HepG2 (cell line): ENCODE results near the gene TAS1R1. TPM values are rescaled to one million over a fixed set of nuclear protein-coding genes. Genes with fewer than 3 reads are reported as not detected.

Experiments
- FOXC1 ChIP-seq: sonication (generic); formaldehyde crosslinking; IDR thresholded peaks from 2 replicates; pipeline ENCODE4 v1.8.0; 2022; ENCODE audit warnings: mild to moderate bottlenecking, missing genetic modification reagents, borderline replicate concordance
- KDM2A ChIP-seq: sonication (generic); formaldehyde crosslinking; IDR thresholded peaks from 2 replicates; pipeline ENCODE4 v1.4.0; 2020; ENCODE audit warnings: low read depth, missing genetic modification reagents, borderline replicate concordance
- MIXL1 ChIP-seq: IDR thresholded peaks from 2 replicates; pipeline ENCODE4 v1.6.1; 2016
- PRDM4 ChIP-seq: sonication (generic); formaldehyde crosslinking; IDR thresholded peaks from 2 replicates; pipeline ENCODE4 v1.9.0; 2021; ENCODE audit warnings: missing genetic modification reagents, borderline replicate concordance
- RFXANK ChIP-seq: IDR thresholded peaks from 2 replicates; pipeline ENCODE4 v1.6.1; 2016
- SP4 ChIP-seq: sonication (generic); formaldehyde crosslinking; IDR thresholded peaks from 2 replicates; pipeline ENCODE4 v1.8.1; 2023; ENCODE audit warnings: mild to moderate bottlenecking, missing genetic modification reagents
- ZBTB7B ChIP-seq: sonication (generic); formaldehyde crosslinking; IDR thresholded peaks from 2 replicates; pipeline ENCODE4 v1.4.0; 2020; ENCODE audit warnings: missing genetic modification reagents
- ZGPAT ChIP-seq: IDR thresholded peaks from 2 replicates; pipeline ENCODE4 v1.6.1; 2016; ENCODE audit warnings: mild to moderate bottlenecking
- ZNF468 ChIP-seq: sonication (generic); formaldehyde crosslinking; IDR thresholded peaks from 2 replicates; pipeline ENCODE4 v1.8.0; 2022; ENCODE audit warnings: mild to moderate bottlenecking, moderate library complexity, missing genetic modification reagents
- ZNF563 ChIP-seq: sonication (generic); formaldehyde crosslinking; IDR thresholded peaks from 2 replicates; pipeline ENCODE4 v1.8.0; 2022; ENCODE audit warnings: mild to moderate bottlenecking, moderate library complexity, missing genetic modification reagents
- ZNF616 ChIP-seq: sonication (generic); formaldehyde crosslinking; IDR thresholded peaks from 2 replicates; pipeline ENCODE4 v1.5.0; 2020; ENCODE audit warnings: low read depth, mild to moderate bottlenecking, missing genetic modification reagents
- ZNF652 ChIP-seq: IDR thresholded peaks from 2 replicates; pipeline ENCODE4 v1.6.1; 2016; ENCODE audit warnings: low read depth, borderline replicate concordance
- polyA plus RNA-seq, 8 experiments: library from polyadenylated mRNA; depleted of rRNA in 3 of 8; stranded (reverse) in 7 of 8; unstranded in 1 of 8; fragments of >200 nt; fragmentation: Illumina TruSeq in 4 of 8; extraction: Trizol in 4 of 8; gene quantifications; 2 replicates each; pipeline versions ENCODE4 v1.2.1 to v1.2.3, GENCODE V29; 2011 to 2016; ENCODE audit warnings: low read depth in 4 of 8, missing spikeins in 1 of 8, mixed read lengths in 1 of 8; ENCODE audit not compliant: insufficient read depth in 1 of 8
- total RNA-seq, 5 experiments: library from RNA; depleted of rRNA; stranded (reverse); fragments of >200 nt; fragmentation: Illumina TruSeq; extraction: Trizol; gene quantifications; 2 replicates each; pipeline ENCODE4 v1.2.3, GENCODE V29; 2016; ENCODE audit warnings: low read depth in 1 of 5
- TF ChIP-seq, protein P1 (sequence below): sonication (generic); formaldehyde crosslinking; IDR thresholded peaks from 2 replicates; pipeline ENCODE4 v1.8.0; 2022; ENCODE audit warnings: mild to moderate bottlenecking, missing genetic modification reagents
- TF ChIP-seq, protein P2 (sequence below): sonication (generic); formaldehyde crosslinking; IDR thresholded peaks from 2 replicates; pipeline ENCODE4 v1.4.0; 2020; ENCODE audit warnings: low read depth, missing genetic modification reagents
- TF ChIP-seq, protein P3 (sequence below): sonication (generic); formaldehyde crosslinking; IDR thresholded peaks from 2 replicates; pipeline ENCODE4 v1.8.0; 2023; ENCODE audit warnings: mild to moderate bottlenecking, missing genetic modification reagents
- TF ChIP-seq, protein P4 (sequence below): sonication (generic); formaldehyde crosslinking; IDR thresholded peaks from 2 replicates; pipeline ENCODE4 v1.8.1; 2022; ENCODE audit warnings: mild to moderate bottlenecking, missing genetic modification reagents

TAS1R1 gene
- total and polyA plus RNA-seq, 2 of the 13 experiments (the other 11 are each of a cell fraction or from before 2014, with no cell fraction given) = 1.4 to 1.6 TPM

- TF ChIP-seq PRDM4 (CRISPR knock-in tag) (no peak), FOXC1 (no peak), ZNF652 (CRISPR knock-in tag) (peak; percentile 81), KDM2A (CRISPR knock-in tag) (peak; percentile 74; the same call in 1 of the 2 replicates), MIXL1 (CRISPR knock-in tag) (no peak), SP4 (CRISPR knock-in tag) (peak; percentile 88), ZNF468 (no peak), ZNF563 (CRISPR knock-in tag) (peak; percentile 64; the same call in 1 of the 2 replicates), ZBTB7B (peak; percentile 11; the same call in 1 of the 2 replicates), ZGPAT (CRISPR knock-in tag) (peak; percentile 35; the same call in 1 of the 2 replicates), ZNF616 (CRISPR knock-in tag) (peak; percentile 14; the same call in 1 of the 2 replicates), RFXANK (no peak)
- TF ChIP-seq, protein P1, sequence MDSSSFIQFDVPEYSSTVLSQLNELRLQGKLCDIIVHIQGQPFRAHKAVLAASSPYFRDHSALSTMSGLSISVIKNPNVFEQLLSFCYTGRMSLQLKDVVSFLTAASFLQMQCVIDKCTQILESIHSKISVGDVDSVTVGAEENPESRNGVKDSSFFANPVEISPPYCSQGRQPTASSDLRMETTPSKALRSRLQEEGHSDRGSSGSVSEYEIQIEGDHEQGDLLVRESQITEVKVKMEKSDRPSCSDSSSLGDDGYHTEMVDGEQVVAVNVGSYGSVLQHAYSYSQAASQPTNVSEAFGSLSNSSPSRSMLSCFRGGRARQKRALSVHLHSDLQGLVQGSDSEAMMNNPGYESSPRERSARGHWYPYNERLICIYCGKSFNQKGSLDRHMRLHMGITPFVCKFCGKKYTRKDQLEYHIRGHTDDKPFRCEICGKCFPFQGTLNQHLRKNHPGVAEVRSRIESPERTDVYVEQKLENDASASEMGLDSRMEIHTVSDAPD (CRISPR knock-in tag) = peak; percentile 61; the same call in 1 of the 2 replicates
- TF ChIP-seq, protein P2, sequence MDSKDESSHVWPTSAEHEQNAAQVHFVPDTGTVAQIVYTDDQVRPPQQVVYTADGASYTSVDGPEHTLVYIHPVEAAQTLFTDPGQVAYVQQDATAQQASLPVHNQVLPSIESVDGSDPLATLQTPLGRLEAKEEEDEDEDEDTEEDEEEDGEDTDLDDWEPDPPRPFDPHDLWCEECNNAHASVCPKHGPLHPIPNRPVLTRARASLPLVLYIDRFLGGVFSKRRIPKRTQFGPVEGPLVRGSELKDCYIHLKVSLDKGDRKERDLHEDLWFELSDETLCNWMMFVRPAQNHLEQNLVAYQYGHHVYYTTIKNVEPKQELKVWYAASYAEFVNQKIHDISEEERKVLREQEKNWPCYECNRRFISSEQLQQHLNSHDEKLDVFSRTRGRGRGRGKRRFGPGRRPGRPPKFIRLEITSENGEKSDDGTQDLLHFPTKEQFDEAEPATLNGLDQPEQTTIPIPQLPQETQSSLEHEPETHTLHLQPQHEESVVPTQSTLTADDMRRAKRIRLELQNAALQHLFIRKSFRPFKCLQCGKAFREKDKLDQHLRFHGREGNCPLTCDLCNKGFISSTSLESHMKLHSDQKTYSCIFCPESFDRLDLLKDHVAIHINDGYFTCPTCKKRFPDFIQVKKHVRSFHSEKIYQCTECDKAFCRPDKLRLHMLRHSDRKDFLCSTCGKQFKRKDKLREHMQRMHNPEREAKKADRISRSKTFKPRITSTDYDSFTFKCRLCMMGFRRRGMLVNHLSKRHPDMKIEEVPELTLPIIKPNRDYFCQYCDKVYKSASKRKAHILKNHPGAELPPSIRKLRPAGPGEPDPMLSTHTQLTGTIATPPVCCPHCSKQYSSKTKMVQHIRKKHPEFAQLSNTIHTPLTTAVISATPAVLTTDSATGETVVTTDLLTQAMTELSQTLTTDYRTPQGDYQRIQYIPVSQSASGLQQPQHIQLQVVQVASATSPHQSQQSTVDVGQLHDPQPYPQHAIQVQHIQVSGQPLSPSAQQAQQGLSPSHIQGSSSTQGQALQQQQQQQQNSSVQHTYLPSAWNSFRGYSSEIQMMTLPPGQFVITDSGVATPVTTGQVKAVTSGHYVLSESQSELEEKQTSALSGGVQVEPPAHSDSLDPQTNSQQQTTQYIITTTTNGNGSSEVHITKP (CRISPR knock-in tag) = peak; percentile 20; the same call in 1 of the 2 replicates
- TF ChIP-seq, protein P3, sequence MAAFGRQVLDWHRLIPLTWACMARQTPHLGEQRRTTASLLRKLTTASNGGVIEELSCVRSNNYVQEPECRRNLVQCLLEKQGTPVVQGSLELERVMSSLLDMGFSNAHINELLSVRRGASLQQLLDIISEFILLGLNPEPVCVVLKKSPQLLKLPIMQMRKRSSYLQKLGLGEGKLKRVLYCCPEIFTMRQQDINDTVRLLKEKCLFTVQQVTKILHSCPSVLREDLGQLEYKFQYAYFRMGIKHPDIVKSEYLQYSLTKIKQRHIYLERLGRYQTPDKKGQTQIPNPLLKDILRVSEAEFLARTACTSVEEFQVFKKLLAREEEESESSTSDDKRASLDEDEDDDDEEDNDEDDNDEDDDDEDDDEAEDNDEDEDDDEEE (CRISPR knock-in tag) = peak; percentile 93
- TF ChIP-seq, protein P4, sequence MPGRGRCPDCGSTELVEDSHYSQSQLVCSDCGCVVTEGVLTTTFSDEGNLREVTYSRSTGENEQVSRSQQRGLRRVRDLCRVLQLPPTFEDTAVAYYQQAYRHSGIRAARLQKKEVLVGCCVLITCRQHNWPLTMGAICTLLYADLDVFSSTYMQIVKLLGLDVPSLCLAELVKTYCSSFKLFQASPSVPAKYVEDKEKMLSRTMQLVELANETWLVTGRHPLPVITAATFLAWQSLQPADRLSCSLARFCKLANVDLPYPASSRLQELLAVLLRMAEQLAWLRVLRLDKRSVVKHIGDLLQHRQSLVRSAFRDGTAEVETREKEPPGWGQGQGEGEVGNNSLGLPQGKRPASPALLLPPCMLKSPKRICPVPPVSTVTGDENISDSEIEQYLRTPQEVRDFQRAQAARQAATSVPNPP = peak; percentile 62; the same call in 1 of the 2 replicates
Observed at GRCh38 chr1:6602669-6603237, 47.6 kb downstream of the TAS1R1 start, which contains the start of gene KLHL21 (continued).
